HEK293T (cell line): Measurements from ENCODE around the gene CAV2.
"Not testable (repeated sequence)": the region's sequence is repeated elsewhere in the genome, so short reads cannot be mapped to it uniquely, and the experiment has no call there.

Source experiments
- CTCF ChIA-PET: fragments of 350-600 bp; formaldehyde crosslinking; extraction: SDS; loops from one replicate; lab custom pipeline; 2021; ENCODE audit warnings: antibody characterized with exemption, inconsistent platforms; lab: Yijun Ruan, JAX
- POLR2A ChIA-PET: fragments of 350-600 bp; formaldehyde crosslinking; extraction: SDS; loops from one replicate; lab custom pipeline; 2020; ENCODE audit warnings: antibody characterized with exemption, inconsistent platforms; lab: Yijun Ruan, JAX
- DNase-seq: peaks from one replicate; pipeline ENCODE4 v3.0.0; 2012; ENCODE audit warnings: mixed read lengths; ENCODE audit errors: extremely low spot score
- ARNT ChIP-seq: fragments of 450-650 bp; IDR thresholded peaks from 2 replicates; pipeline ENCODE4 v1.6.1; 2017; ENCODE audit warnings: mild to moderate bottlenecking
- BHLHE40 ChIP-seq: fragments of 450-650 bp; IDR thresholded peaks from 2 replicates; pipeline ENCODE4 v1.6.1; 2016; ENCODE audit warnings: mild to moderate bottlenecking, moderate library complexity, borderline replicate concordance
- CTBP1 ChIP-seq: fragments of 450-650 bp; IDR thresholded peaks from 2 replicates; pipeline ENCODE4 v1.6.1; 2016; ENCODE audit warnings: borderline replicate concordance
- ELF4 ChIP-seq: fragments of 450-650 bp; IDR thresholded peaks from 2 replicates; pipeline ENCODE4 v1.6.1; 2017; ENCODE audit warnings: antibody characterized with exemption
- FOXA1 ChIP-seq: fragments of 450-650 bp; IDR thresholded peaks from 2 replicates; pipeline ENCODE4 v1.6.1; 2016; ENCODE audit warnings: mild to moderate bottlenecking
- FOXK2 ChIP-seq: fragments of 450-650 bp; IDR thresholded peaks from 2 replicates; pipeline ENCODE4 v1.6.1; 2016; ENCODE audit warnings: mild to moderate bottlenecking
- FOXM1 ChIP-seq: fragments of 450-650 bp; IDR thresholded peaks from 2 replicates; pipeline ENCODE4 v1.6.1; 2017; ENCODE audit warnings: mild to moderate bottlenecking, borderline replicate concordance
- HDGF ChIP-seq: fragments of 450-650 bp; IDR thresholded peaks from 2 replicates; pipeline ENCODE4 v1.6.1; 2017; ENCODE audit warnings: antibody characterized with exemption, borderline replicate concordance
- L3MBTL2 ChIP-seq: fragments of 450-650 bp; conservative IDR thresholded peaks from 2 replicates; pipeline ENCODE4 v1.6.1; 2016; ENCODE audit warnings: mild to moderate bottlenecking
- LEF1 ChIP-seq: fragments of 450-650 bp; IDR thresholded peaks from 2 replicates; pipeline ENCODE4 v1.6.1; 2017; ENCODE audit warnings: mild to moderate bottlenecking, borderline replicate concordance
- NFRKB ChIP-seq: fragments of 450-650 bp; IDR thresholded peaks from 2 replicates; pipeline ENCODE4 v1.6.1; 2016; ENCODE audit warnings: mild to moderate bottlenecking, moderate library complexity
- PKNOX1 ChIP-seq: fragments of 450-650 bp; IDR thresholded peaks from 2 replicates; pipeline ENCODE4 v1.6.1; 2016
- SP1 ChIP-seq: fragments of 450-650 bp; IDR thresholded peaks from 2 replicates; pipeline ENCODE4 v1.6.1; 2017
- SUZ12 ChIP-seq: fragments of 450-650 bp; IDR thresholded peaks from 2 replicates; pipeline ENCODE4 v1.6.1; 2016; ENCODE audit warnings: mild to moderate bottlenecking
- TARDBP ChIP-seq: fragments of 450-650 bp; IDR thresholded peaks from 2 replicates; pipeline ENCODE4 v1.6.1; 2016
- ZNF384 ChIP-seq: fragments of 450-650 bp; IDR thresholded peaks from 2 replicates; pipeline ENCODE4 v1.6.1; 2016

Gene CAV2

GRCh38 chr7:116478834-116479233 lies 20.7 kb upstream of the CAV2 start:
- ChIA-PET CTCF (no interaction called here), POLR2A (no interaction called here)
- TF ChIP-seq CTBP1 (no peak), L3MBTL2 (no peak), FOXK2 (no peak), TARDBP (no peak), LEF1 (no peak), ARNT (no peak), SUZ12 (no peak), SP1 (no peak), BHLHE40 (no peak), PKNOX1 (no peak), ZNF384 (no peak), FOXA1 (no peak), NFRKB (no peak), HDGF (no peak), FOXM1 (no peak)
- DNase-seq = no peak

- no peak for DNase-seq
- TF ChIP-seq NFRKB (no peak), LEF1 (no peak), FOXM1 (no peak), FOXA1 (no peak), FOXK2 (no peak), ZNF384 (no peak), TARDBP (no peak), PKNOX1 (no peak)
- ChIA-PET CTCF (interaction anchor here (0.8 kb wide), 1 partner anchor 43 kb away, joined by 4 read pairs; no protein-coding TSS in a partner anchor), POLR2A (no interaction called here)
Observed at GRCh38 chr7:116483271-116483942, 16.1 kb upstream of the CAV2 start.

GRCh38 chr7:116484389-116484788 lies 15.1 kb upstream of the CAV2 start:
- POLR2A ChIA-PET, DNase-seq, CTCF ChIA-PET: not testable (repeated sequence)

GRCh38 chr7:116487907-116488521 lies 11.5 kb upstream of the CAV2 start:
- CTCF ChIA-PET = no interaction called here
- no peak for DNase-seq
- TF ChIP-seq FOXA1 (no peak), HDGF (no peak), ZNF384 (no peak), L3MBTL2 (no peak), PKNOX1 (no peak), SUZ12 (no peak), TARDBP (no peak), FOXM1 (no peak), FOXK2 (no peak), BHLHE40 (no peak), LEF1 (no peak), ARNT (no peak), NFRKB (no peak), CTBP1 (no peak), ELF4 (no peak), SP1 (no peak)
- POLR2A ChIA-PET = no interaction called here

- TF ChIP-seq FOXK2 = no peak
- no peak for TF ChIP-seq FOXM1
- TF ChIP-seq CTBP1 = no peak
- TF ChIP-seq PKNOX1 = no peak
- TF ChIP-seq ELF4 = no peak
- no peak for TF ChIP-seq HDGF
- TF ChIP-seq BHLHE40 = no peak
- no peak for TF ChIP-seq LEF1
- no peak for TF ChIP-seq NFRKB
- no peak for TF ChIP-seq FOXA1
- TF ChIP-seq SP1 = no peak
- TF ChIP-seq TARDBP = no peak
- no peak for TF ChIP-seq SUZ12
- CTCF ChIA-PET = no interaction called here
Observed at GRCh38 chr7:116490351-116490750, 9.2 kb upstream of the CAV2 start.

More at GRCh38 chr7:116490351-116490750, 9.2 kb upstream of the CAV2 start:
- DNase-seq = no peak
- POLR2A ChIA-PET = no interaction called here
